ENCODE measurements around the gene NTSR1.

GRCh38 chr20:62702895-62703852 lies 5.5 kb upstream of the NTSR1 start:
- TF ChIP-seq CTCF (IDR thresholded peaks at IDR 0.05; ENCODE audit: low read depth, low read length, poor library complexity, severe bottlenecking) = no peak
- TF ChIP-seq EZH2phosphoT487 (IDR thresholded peaks at IDR 0.05; ENCODE audit: borderline replicate concordance, low read length) = no peak

Data from DOHH2 (cell line).